ENCODE data around the gene KRT17.
"Not testable (repeated sequence)": the region's sequence is repeated elsewhere in the genome, so short reads cannot be mapped to it uniquely, and the experiment has no call there.

The KRT17 gene

GRCh38 chr17:41610965-41611640 lies 13.3 kb downstream of the KRT17 start:
- H3K4me3 ChIP-seq (ENCODE audit: low read length) = peak overlapping the region; percentile 57
- DNase-seq (ENCODE audit: low read depth) = peak; percentile 47
- TF ChIP-seq, protein P1, sequence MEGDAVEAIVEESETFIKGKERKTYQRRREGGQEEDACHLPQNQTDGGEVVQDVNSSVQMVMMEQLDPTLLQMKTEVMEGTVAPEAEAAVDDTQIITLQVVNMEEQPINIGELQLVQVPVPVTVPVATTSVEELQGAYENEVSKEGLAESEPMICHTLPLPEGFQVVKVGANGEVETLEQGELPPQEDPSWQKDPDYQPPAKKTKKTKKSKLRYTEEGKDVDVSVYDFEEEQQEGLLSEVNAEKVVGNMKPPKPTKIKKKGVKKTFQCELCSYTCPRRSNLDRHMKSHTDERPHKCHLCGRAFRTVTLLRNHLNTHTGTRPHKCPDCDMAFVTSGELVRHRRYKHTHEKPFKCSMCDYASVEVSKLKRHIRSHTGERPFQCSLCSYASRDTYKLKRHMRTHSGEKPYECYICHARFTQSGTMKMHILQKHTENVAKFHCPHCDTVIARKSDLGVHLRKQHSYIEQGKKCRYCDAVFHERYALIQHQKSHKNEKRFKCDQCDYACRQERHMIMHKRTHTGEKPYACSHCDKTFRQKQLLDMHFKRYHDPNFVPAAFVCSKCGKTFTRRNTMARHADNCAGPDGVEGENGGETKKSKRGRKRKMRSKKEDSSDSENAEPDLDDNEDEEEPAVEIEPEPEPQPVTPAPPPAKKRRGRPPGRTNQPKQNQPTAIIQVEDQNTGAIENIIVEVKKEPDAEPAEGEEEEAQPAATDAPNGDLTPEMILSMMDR (IDR thresholded peaks at IDR 0.05; ENCODE audit: insufficient read depth, low read depth, low read length, missing control alignments) = no peak

- H3K4me3 ChIP-seq (ENCODE audit: low read length) = peak overlapping the region; percentile 57
- TF ChIP-seq, protein P1 (IDR thresholded peaks at IDR 0.05; ENCODE audit: insufficient read depth, low read depth, low read length, missing control alignments) = peak; percentile 19
- DNase-seq (ENCODE audit: low read depth) = not testable (repeated sequence)
Measured at GRCh38 chr17:41610061-41610517, 14.3 kb downstream of the KRT17 start.

DNA sequence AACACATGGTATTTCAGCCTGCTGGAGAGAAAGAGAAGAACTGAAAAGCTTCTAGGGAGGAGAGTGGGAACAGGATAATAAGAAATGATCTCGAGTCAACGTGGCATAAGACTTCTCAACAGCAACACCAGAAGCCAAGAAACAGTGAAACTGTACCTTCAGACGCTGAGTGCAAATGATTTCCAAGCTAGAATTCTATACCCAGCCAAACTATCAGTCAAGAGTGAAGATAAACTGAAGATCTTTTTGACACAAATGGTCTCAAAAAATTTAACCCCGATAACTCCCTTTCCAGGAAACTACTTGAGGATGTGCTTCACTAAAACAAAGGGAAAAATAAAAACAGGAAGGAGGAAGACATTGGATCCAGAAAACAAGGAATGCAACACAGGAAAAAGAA lies 17.4 kb downstream of the KRT17 start:
- not testable (repeated sequence) for H3K4me3 ChIP-seq (ENCODE audit: low read length); DNase-seq (ENCODE audit: low read depth)

DNA sequence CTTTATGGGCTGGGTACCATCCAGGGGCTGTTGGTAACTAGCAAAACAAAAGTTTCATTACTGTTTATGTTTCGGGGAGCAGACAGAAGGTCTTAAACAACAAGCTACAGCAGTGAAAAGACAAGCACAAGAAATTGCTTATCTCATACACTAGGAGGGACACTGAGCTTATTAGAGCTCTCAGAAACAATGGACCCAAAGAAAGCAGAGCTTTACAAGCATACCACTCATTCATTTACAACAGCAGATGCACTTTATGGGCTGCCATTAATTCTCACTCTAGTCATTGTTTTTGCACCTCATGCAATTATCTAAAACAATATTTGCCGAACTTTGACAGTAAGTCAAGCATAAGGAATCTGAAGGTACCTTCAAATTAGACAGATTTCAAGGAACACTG lies 21.9 kb downstream of the KRT17 start:
- no peak for DNase-seq (ENCODE audit: low read depth)
- TF ChIP-seq, protein P1 (IDR thresholded peaks at IDR 0.05; ENCODE audit: insufficient read depth, low read depth, low read length, missing control alignments) = no peak

DNA sequence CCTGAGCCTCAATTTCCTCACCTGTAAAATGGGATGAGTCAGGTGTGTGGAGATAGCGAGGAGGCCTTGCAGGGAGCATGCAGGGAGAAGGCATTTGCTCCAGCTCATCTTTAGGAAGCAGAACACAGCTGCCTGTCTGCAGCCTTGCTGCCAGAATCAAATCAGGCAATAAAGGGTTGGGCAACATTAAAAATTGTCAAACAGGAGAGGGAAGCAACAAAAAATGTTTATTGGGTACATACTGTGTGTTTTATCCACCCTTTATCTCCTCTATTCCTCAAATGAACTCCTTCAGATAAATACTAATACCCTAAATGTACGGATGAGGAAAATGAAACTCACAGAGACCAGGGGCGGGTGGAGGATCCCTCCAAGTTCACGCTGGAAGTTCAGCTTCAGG lies 24.1 kb downstream of the KRT17 start:
- no peak overlapping the region for H3K4me3 ChIP-seq (ENCODE audit: low read length)
- TF ChIP-seq, protein P1 (IDR thresholded peaks at IDR 0.05; ENCODE audit: insufficient read depth, low read depth, low read length, missing control alignments) = no peak
- no peak for DNase-seq (ENCODE audit: low read depth)

More for the DNA sequence above, 21.9 kb downstream of the KRT17 start:
- no peak overlapping the region for H3K4me3 ChIP-seq (ENCODE audit: low read length)

GRCh38 chr17:41599680-41600079 lies 24.7 kb downstream of the KRT17 start:
- H3K4me3 ChIP-seq (ENCODE audit: low read length) = no peak overlapping the region
- no peak for DNase-seq (ENCODE audit: low read depth)
- TF ChIP-seq, protein P1 (IDR thresholded peaks at IDR 0.05; ENCODE audit: insufficient read depth, low read depth, low read length, missing control alignments) = no peak

DNA sequence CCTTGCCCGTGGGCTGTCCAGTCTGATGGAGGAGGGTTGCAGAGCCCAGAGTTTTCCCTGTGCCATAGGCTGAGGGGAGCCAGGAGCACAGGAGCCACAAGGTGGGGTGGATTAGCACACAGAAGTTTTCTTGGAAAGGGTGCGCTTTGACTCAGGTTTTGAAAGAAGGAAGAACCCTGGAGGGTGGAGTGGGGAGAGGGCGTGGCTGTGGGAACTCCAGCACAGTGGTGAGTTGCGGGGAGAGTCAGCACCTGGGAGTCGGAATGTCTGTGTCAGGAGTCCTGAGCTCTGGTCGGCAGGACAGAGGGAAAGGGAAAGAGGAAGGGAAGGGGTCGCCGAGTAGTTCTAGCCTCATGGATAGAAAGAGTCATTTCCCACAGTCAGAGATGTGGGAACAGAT lies 28.8 kb downstream of the KRT17 start:
- no peak overlapping the region for H3K4me3 ChIP-seq (ENCODE audit: low read length)
- DNase-seq (ENCODE audit: low read depth) = peak; percentile 77

More for the DNA sequence above, 28.8 kb downstream of the KRT17 start:
- TF ChIP-seq, protein P1 (IDR thresholded peaks at IDR 0.05; ENCODE audit: insufficient read depth, low read depth, low read length, missing control alignments) = no peak
